GM18502 (cell line): ENCODE data around the gene KYNU.

Source experiments
- ATAC-seq: cut with Tn5 transposase; IDR thresholded peaks from one replicate; pipeline ENCODE4 v1.9.1; 2021; ENCODE audit warnings: mild to moderate bottlenecking; ENCODE audit not compliant: unreplicated experiment, poor library complexity

KYNU gene

GRCh38 chr2:142951190-142952007 lies 73.9 kb downstream of the KYNU start:
- no peak for ATAC-seq

GRCh38 chr2:142952018-142952417 lies 74.6 kb downstream of the KYNU start:
- no peak for ATAC-seq

- no peak for ATAC-seq
Observed at GRCh38 chr2:142952793-142953494, 75.5 kb downstream of the KYNU start.

- ATAC-seq, result no peak
Observed at GRCh38 chr2:142954493-142954892, 77.0 kb downstream of the KYNU start.

GRCh38 chr2:142957144-142957543 lies 79.7 kb downstream of the KYNU start:
- ATAC-seq, result no peak

- no peak for ATAC-seq
Observed at GRCh38 chr2:142961202-142961601, 83.7 kb downstream of the KYNU start.

- no peak for ATAC-seq
Observed at GRCh38 chr2:142965443-142965842, 88.0 kb downstream of the KYNU start.

GRCh38 chr2:142966284-142966683 lies 88.8 kb downstream of the KYNU start:
- ATAC-seq, result no peak

- ATAC-seq, result no peak
Observed at GRCh38 chr2:142967060-142967459, 89.6 kb downstream of the KYNU start.

- no peak for ATAC-seq
Observed at GRCh38 chr2:142973160-142973821, 95.8 kb downstream of the KYNU start.

GRCh38 chr2:142973822-142974207 lies 96.4 kb downstream of the KYNU start:
- ATAC-seq, result no peak

- no peak for ATAC-seq
Observed at GRCh38 chr2:142974288-142975024, 97.0 kb downstream of the KYNU start.

- ATAC-seq, result no peak
Observed at GRCh38 chr2:142975239-142975638, 97.8 kb downstream of the KYNU start.

GRCh38 chr2:142980246-142981068 lies 103.0 kb downstream of the KYNU start:
- peak; percentile 43 for ATAC-seq

- peak; percentile 2 for ATAC-seq
Observed at GRCh38 chr2:142981069-142981378, 103.6 kb downstream of the KYNU start.

- no peak for ATAC-seq
Observed at GRCh38 chr2:142981756-142982155, 104.3 kb downstream of the KYNU start.

GRCh38 chr2:142983174-142983573 lies 105.7 kb downstream of the KYNU start:
- ATAC-seq, result peak; percentile 81

- ATAC-seq, result no peak
Observed at GRCh38 chr2:142984657-142985056, 107.2 kb downstream of the KYNU start.

GRCh38 chr2:142987044-142987443 lies 109.6 kb downstream of the KYNU start:
- no peak for ATAC-seq
